ENCODE measurements around the gene C16orf74.

GRCh38 chr16:85736921-85737320 lies 14.0 kb downstream of the C16orf74 start:
- TF ChIP-seq CTCF (conservative IDR thresholded peaks at IDR 0.05) (no peak), EZH2 (IDR thresholded peaks at IDR 0.05; ENCODE audit: low read depth) (no peak)
